ENCODE results near the gene LAMA1.

Gene LAMA1

DNA sequence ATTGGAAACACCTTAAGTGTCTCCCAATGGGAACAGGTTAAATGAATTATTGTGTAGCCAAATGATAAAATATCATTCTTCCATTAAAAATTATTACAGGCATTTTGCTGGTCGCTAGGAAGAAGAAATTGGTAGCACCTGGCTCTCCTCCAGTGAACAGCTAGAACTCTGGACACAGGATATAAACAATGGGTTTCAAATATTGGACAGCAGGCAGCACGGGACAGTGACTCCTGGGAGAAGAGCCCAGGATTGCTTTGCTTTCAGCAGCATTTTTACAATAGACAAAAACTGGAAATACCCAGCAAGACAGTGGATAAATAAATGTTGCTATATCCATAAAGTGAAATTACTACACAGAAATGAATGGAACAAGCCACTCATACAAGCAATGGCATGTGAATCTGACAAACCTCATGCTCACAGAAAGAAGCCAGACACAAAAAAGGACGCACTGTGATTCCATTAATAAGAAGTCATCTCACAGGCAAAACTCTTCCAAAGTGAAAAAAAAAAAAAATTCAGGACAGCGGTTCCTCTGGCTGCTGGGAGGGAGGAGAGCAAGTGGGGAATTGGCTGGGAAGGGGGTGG lies 50.5 kb downstream of the LAMA1 start:
- FAIRE-seq (no peak), DNase-seq (ENCODE audit: insufficient read length, low spot score) (no peak)
- TF ChIP-seq PAX5 (IDR thresholded peaks at IDR 0.05; ENCODE audit: insufficient read depth, low read length, severe bottlenecking) (no peak), POU2F2 (IDR thresholded peaks at IDR 0.05; ENCODE audit: low read depth, low read length) (no peak), POLR2AphosphoS5 (IDR thresholded peaks at IDR 0.05; ENCODE audit: low read depth, low read length) (no peak), SPI1 (IDR thresholded peaks at IDR 0.05; ENCODE audit: low read depth, low read length) (no peak), TAF1 (IDR thresholded peaks at IDR 0.05; ENCODE audit: low read depth, low read length) (no peak), POLR2A (IDR thresholded peaks at IDR 0.05; ENCODE audit: low read depth, low read length) (no peak)

DNA sequence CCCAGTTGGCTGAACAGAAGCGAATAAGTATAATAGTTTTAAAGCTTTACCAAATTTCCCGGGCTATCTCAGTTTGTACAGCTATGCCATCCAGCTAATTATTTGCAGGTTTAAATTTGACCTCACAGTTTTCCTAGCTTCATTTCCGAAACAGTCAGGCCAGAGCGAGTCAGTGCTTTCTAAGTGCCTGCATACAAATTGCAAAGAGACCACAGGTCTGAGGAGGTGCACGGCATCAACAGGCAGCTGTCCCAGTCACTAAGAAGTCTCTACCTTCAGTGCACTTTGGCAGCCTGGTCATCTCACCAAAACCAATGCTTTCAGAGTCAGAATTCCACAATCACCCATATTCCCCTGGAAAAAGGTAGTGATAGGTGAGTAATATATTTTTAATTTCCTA lies 51.9 kb downstream of the LAMA1 start:
- FAIRE-seq: no peak
- no peak for TF ChIP-seq PAX5 (IDR thresholded peaks at IDR 0.05; ENCODE audit: insufficient read depth, low read length, severe bottlenecking)
- TF ChIP-seq POLR2A (IDR thresholded peaks at IDR 0.05; ENCODE audit: low read depth, low read length): no peak
- TF ChIP-seq SPI1 (IDR thresholded peaks at IDR 0.05; ENCODE audit: low read depth, low read length): no peak
- TF ChIP-seq TAF1 (IDR thresholded peaks at IDR 0.05; ENCODE audit: low read depth, low read length): no peak
- TF ChIP-seq POU2F2 (IDR thresholded peaks at IDR 0.05; ENCODE audit: low read depth, low read length): no peak
- TF ChIP-seq POLR2AphosphoS5 (IDR thresholded peaks at IDR 0.05; ENCODE audit: low read depth, low read length): no peak
- no peak for DNase-seq (ENCODE audit: insufficient read length, low spot score)

DNA sequence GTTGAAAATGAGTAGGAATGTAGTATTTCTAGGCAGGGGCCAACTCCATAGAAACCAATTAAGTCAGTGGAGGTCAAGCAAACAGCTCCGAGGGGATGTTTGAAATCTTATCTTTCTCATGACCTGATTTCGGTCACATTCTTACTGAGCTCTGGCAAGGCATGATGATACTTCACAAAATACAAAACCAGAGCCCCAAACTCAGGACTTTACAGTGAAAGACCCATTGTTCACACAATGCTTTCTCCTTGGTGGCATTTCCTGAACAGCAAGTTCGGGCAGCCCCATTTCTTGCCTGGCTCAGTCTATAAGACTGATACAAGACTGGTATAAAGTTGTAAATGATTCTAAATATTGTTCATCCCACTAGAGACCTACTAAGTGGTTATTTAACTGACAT lies 53.3 kb downstream of the LAMA1 start:
- DNase-seq (ENCODE audit: insufficient read length, low spot score) (no peak), FAIRE-seq (no peak)
- TF ChIP-seq POLR2A (IDR thresholded peaks at IDR 0.05; ENCODE audit: low read depth, low read length) (no peak), PAX5 (IDR thresholded peaks at IDR 0.05; ENCODE audit: insufficient read depth, low read length, severe bottlenecking) (no peak), SPI1 (IDR thresholded peaks at IDR 0.05; ENCODE audit: low read depth, low read length) (no peak), TAF1 (IDR thresholded peaks at IDR 0.05; ENCODE audit: low read depth, low read length) (no peak), POLR2AphosphoS5 (IDR thresholded peaks at IDR 0.05; ENCODE audit: low read depth, low read length) (no peak), POU2F2 (IDR thresholded peaks at IDR 0.05; ENCODE audit: low read depth, low read length) (no peak)

DNA sequence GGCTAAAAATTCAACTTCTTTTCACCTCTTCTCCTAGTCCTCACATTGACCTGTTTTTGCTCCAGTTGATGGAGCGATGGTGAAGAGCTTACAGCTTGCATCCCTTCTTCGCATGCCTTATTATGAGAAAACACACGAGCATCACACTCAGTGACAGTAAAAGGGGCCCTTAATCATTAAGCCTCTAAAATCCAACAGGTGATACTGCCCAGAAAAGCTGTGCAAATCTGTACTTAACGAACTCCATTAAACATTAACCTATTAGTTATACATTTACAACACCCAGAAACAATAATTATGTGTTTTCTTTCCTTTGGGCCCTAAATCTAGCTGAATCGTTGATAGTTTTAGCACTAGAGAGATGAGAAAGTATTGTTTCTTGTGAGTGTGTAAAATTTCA lies 54.8 kb downstream of the LAMA1 start:
- FAIRE-seq (no peak), DNase-seq (ENCODE audit: insufficient read length, low spot score) (no peak)
- TF ChIP-seq POLR2A (IDR thresholded peaks at IDR 0.05; ENCODE audit: low read depth, low read length) (no peak), POLR2AphosphoS5 (IDR thresholded peaks at IDR 0.05; ENCODE audit: low read depth, low read length) (no peak), POU2F2 (IDR thresholded peaks at IDR 0.05; ENCODE audit: low read depth, low read length) (no peak), PAX5 (IDR thresholded peaks at IDR 0.05; ENCODE audit: insufficient read depth, low read length, severe bottlenecking) (no peak), SPI1 (IDR thresholded peaks at IDR 0.05; ENCODE audit: low read depth, low read length) (no peak), TAF1 (IDR thresholded peaks at IDR 0.05; ENCODE audit: low read depth, low read length) (no peak)

DNA sequence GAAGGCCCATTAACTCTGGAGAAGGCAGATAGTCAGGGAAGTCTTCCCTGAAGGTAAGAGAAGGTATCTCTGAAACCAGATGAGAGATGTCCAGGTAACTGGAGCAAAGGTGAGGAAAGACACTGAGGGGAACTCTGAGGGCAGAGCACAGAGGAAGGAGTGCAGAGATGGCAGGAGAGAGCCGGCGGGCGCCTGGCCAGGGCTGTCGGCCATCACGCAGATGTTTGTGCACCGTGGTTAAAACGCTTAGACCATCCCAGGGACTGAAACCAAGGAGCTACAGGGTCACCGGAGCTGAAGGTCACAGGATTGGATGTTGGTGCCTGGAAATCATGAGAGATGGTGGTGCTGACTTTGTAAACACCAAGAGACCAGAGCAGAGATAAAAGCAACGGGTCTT lies 55.4 kb downstream of the LAMA1 start:
- DNase-seq (ENCODE audit: insufficient read length, low spot score): no peak
- FAIRE-seq: no peak
- TF ChIP-seq POLR2A (IDR thresholded peaks at IDR 0.05; ENCODE audit: low read depth, low read length) (no peak), TAF1 (IDR thresholded peaks at IDR 0.05; ENCODE audit: low read depth, low read length) (no peak), POLR2AphosphoS5 (IDR thresholded peaks at IDR 0.05; ENCODE audit: low read depth, low read length) (no peak), PAX5 (IDR thresholded peaks at IDR 0.05; ENCODE audit: insufficient read depth, low read length, severe bottlenecking) (no peak), SPI1 (IDR thresholded peaks at IDR 0.05; ENCODE audit: low read depth, low read length) (no peak), POU2F2 (IDR thresholded peaks at IDR 0.05; ENCODE audit: low read depth, low read length) (no peak)

DNA sequence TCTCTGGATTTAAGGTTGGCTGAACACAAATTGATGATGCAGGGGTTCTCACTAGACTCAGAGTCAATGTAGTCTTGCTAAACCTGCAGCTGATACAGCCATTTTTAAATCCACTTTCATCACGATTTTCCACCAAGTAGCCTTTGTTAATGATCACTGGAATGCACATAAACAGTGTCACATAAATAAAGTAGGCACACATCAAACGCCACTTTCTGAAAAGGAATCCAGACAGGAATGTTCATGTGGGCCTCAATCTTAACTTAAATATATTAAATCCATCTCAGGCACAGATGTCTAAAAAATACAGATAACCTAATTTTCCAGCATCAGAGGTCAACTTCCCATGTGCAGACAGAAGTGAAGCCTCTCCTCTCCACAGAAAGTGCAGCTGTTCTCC lies 58.3 kb downstream of the LAMA1 start:
- TF ChIP-seq PAX5 (IDR thresholded peaks at IDR 0.05; ENCODE audit: insufficient read depth, low read length, severe bottlenecking) (no peak), POLR2AphosphoS5 (IDR thresholded peaks at IDR 0.05; ENCODE audit: low read depth, low read length) (no peak), POLR2A (IDR thresholded peaks at IDR 0.05; ENCODE audit: low read depth, low read length) (no peak), SPI1 (IDR thresholded peaks at IDR 0.05; ENCODE audit: low read depth, low read length) (no peak), TAF1 (IDR thresholded peaks at IDR 0.05; ENCODE audit: low read depth, low read length) (no peak), POU2F2 (IDR thresholded peaks at IDR 0.05; ENCODE audit: low read depth, low read length) (no peak)
- FAIRE-seq: no peak
- no peak for DNase-seq (ENCODE audit: insufficient read length, low spot score)

DNA sequence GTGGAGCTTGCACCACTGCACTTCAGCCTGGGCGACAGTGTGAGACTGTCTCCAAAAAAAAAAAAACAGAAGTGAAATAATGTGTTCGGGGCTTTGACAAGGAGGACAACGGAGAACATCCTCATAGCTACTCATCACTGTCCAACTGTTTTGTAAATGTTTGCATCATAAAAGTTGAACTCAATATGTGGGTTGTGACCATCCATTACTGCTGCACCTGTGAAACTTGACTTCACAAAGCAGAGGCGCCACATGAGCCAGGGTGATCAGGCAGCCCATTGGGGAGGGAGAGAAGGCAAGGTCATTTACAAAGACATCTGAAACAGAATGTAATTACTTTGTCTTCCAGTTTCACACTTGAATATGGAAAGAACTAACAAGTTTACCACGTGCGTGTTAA lies 61.6 kb downstream of the LAMA1 start:
- DNase-seq (ENCODE audit: insufficient read length, low spot score): no peak
- TF ChIP-seq POLR2AphosphoS5 (IDR thresholded peaks at IDR 0.05; ENCODE audit: low read depth, low read length): no peak
- TF ChIP-seq TAF1 (IDR thresholded peaks at IDR 0.05; ENCODE audit: low read depth, low read length): no peak
- TF ChIP-seq POU2F2 (IDR thresholded peaks at IDR 0.05; ENCODE audit: low read depth, low read length): no peak
- no peak for TF ChIP-seq PAX5 (IDR thresholded peaks at IDR 0.05; ENCODE audit: insufficient read depth, low read length, severe bottlenecking)
- no peak for TF ChIP-seq SPI1 (IDR thresholded peaks at IDR 0.05; ENCODE audit: low read depth, low read length)
- no peak for FAIRE-seq

DNA sequence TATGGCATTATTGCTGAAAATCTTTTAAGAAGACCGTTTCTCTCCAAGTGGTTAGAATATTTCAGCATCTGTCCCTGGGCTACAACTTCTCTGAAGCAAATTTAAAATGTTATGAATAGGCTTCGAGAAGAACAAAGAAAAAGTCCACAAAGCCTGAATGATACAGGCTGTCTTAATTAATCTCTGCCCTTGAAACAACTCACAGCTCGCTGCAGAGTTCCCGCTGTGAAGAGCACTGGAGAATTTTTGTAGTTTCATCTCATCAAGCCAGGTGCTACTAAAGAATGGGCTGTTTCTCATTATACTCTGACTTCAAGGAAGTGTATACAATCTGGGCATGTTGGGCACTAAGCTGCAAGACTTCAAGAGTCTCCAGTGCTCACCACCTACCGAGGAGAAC lies 67.6 kb downstream of the LAMA1 start:
- DNase-seq (ENCODE audit: insufficient read length, low spot score): no peak
- TF ChIP-seq SPI1 (IDR thresholded peaks at IDR 0.05; ENCODE audit: low read depth, low read length) (no peak), POLR2A (IDR thresholded peaks at IDR 0.05; ENCODE audit: low read depth, low read length) (no peak), TAF1 (IDR thresholded peaks at IDR 0.05; ENCODE audit: low read depth, low read length) (no peak), POLR2AphosphoS5 (IDR thresholded peaks at IDR 0.05; ENCODE audit: low read depth, low read length) (no peak), PAX5 (IDR thresholded peaks at IDR 0.05; ENCODE audit: insufficient read depth, low read length, severe bottlenecking) (no peak), POU2F2 (IDR thresholded peaks at IDR 0.05; ENCODE audit: low read depth, low read length) (no peak)
- FAIRE-seq: no peak

DNA sequence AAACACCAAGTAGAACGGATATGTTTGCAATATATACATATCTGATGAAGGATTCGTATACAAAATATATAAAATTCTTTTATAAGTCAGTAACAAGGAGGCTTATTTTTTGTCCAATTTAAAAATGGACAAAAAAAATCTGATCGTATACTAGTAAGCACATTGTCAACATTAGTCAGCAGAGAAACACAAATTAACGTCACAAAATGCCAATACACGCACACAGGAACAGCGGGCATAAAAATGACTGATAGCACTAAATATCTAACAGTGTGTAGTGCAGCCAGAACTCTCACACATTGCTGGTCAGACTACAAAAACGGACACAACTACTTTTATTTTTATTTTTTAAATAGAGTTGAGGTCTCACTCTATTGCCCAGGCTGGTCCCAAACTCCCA lies 69.5 kb downstream of the LAMA1 start:
- TF ChIP-seq PAX5 (IDR thresholded peaks at IDR 0.05; ENCODE audit: insufficient read depth, low read length, severe bottlenecking): no peak
- TF ChIP-seq SPI1 (IDR thresholded peaks at IDR 0.05; ENCODE audit: low read depth, low read length): no peak
- no peak for TF ChIP-seq POU2F2 (IDR thresholded peaks at IDR 0.05; ENCODE audit: low read depth, low read length)
- no peak for TF ChIP-seq POLR2AphosphoS5 (IDR thresholded peaks at IDR 0.05; ENCODE audit: low read depth, low read length)
- no peak for TF ChIP-seq POLR2A (IDR thresholded peaks at IDR 0.05; ENCODE audit: low read depth, low read length)
- TF ChIP-seq TAF1 (IDR thresholded peaks at IDR 0.05; ENCODE audit: low read depth, low read length): no peak
- no peak for FAIRE-seq
- DNase-seq (ENCODE audit: insufficient read length, low spot score): no peak

DNA sequence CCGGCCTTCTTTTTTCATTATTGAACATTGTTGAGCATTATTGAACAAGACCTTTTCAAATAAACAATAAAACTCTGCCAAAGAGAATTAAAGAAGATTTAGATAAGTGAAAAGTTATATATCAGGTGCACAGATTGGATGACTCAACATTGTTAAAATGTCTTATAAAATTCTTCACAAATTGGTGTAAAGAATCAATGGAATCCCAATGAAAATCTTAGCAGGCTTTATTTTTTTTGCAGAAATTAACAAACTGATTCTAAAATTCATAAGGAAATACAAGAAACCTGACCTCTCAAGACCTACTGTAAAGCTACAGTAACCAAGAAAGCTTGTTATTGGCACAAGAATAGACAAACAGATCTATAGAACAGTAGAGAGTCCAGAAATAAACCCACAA lies 70.3 kb downstream of the LAMA1 start:
- TF ChIP-seq TAF1 (IDR thresholded peaks at IDR 0.05; ENCODE audit: low read depth, low read length): no peak
- no peak for TF ChIP-seq POU2F2 (IDR thresholded peaks at IDR 0.05; ENCODE audit: low read depth, low read length)
- no peak for TF ChIP-seq POLR2A (IDR thresholded peaks at IDR 0.05; ENCODE audit: low read depth, low read length)
- no peak for TF ChIP-seq PAX5 (IDR thresholded peaks at IDR 0.05; ENCODE audit: insufficient read depth, low read length, severe bottlenecking)
- no peak for TF ChIP-seq POLR2AphosphoS5 (IDR thresholded peaks at IDR 0.05; ENCODE audit: low read depth, low read length)
- TF ChIP-seq SPI1 (IDR thresholded peaks at IDR 0.05; ENCODE audit: low read depth, low read length): no peak
- DNase-seq (ENCODE audit: insufficient read length, low spot score) (no peak), FAIRE-seq (no peak)

Measured in GM12891 (cell line).